CD4-positive, alpha-beta T cell treated with Interleukin-21 for 1 hour (primary cell): ENCODE results near the gene TMBIM1.

Experiments used
- DNase-seq: peaks from one replicate; pipeline ENCODE4 v3.0.0-alpha.2; 2020

Gene TMBIM1

GRCh38 chr2:218253232-218253625 is 39.1 kb downstream of the TMBIM1 start:
- no peak for DNase-seq

- DNase-seq = no peak
Measured at GRCh38 chr2:218252509-218253231, 39.6 kb downstream of the TMBIM1 start.

GRCh38 chr2:218249691-218250090 is 42.6 kb downstream of the TMBIM1 start:
- DNase-seq = no peak

- DNase-seq = no peak
Measured at GRCh38 chr2:218245214-218245613, 47.1 kb downstream of the TMBIM1 start.

DNA sequence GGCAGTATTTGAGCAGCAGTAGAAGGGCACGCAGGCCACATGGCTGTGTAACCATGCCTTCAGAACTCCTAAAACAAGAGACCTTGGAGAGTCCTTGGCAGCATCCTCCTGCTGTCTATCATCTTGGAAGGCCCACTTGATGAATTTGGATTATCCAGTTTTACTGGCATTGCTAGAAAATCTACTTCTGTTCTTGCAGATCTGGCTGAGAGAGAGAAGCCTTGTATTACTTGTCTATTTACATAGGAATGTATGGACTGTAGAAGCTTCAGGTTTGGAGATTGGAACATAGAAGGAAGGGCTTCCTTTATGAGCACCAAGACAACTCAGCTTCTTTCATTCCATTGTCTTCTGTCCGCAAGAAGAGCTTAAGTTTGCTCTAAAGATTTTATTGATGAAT is 47.6 kb downstream of the TMBIM1 start:
- no peak for DNase-seq

- DNase-seq = no peak
Measured at GRCh38 chr2:218244204-218244603, 48.1 kb downstream of the TMBIM1 start.

DNA sequence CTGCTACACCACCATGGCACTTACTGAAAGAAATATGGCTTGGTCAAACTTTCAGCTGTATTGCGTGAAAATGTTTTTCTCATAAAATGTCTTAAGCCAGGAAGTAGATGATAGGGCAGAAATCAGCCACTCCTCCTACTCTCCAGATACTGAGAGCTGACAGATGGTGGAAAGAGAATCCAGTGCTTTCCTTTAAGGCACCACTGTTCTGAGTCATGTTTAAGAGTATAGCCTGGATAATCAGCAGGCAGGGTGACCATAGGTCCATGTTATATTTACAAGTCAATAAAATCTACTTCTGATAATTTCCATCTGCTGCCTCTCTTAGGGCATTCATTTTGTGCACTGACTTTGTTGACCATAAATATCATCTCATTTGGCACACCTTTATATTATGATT is 53.4 kb downstream of the TMBIM1 start:
- no peak for DNase-seq

DNA sequence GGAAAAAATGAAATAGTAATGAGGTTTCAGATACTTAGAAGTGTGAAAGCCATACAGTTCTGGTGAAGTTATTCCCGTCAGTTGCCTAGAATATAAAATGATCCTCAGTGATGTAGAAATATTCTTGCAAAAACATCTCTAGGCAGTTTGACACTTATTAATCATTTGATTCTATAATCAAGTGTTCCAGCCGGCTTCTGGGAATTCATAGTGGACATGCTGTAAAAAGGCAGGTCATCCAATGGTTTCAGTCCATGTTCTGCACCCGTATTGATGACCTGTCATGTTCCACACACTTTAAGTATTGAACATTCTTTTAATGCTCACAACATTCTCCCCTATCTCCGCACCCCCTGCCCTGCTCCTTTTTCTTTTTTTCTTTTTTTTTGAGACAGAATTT is 55.5 kb downstream of the TMBIM1 start:
- DNase-seq = no peak

DNA sequence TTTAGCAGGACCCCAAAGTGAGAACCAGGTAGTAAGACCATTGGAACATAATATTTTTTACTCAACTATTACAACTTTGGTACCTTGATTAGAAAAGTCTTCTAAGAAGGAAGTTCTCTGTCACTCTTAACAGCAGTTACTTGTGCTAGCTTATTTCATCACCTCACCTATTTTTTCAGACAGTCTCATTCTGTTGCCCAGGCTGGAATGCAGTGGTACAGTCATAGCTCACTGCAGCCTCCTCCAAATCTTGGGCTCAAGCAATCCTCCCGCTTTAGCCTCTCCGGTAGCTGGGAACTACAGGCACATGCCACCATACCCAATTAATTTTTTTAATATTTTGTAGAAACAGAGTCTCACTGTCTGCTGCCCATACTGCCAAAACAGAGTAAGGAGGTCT is 57.3 kb downstream of the TMBIM1 start:
- DNase-seq = no peak

GRCh38 chr2:218234521-218234920 is 57.8 kb downstream of the TMBIM1 start:
- DNase-seq = no peak

DNA sequence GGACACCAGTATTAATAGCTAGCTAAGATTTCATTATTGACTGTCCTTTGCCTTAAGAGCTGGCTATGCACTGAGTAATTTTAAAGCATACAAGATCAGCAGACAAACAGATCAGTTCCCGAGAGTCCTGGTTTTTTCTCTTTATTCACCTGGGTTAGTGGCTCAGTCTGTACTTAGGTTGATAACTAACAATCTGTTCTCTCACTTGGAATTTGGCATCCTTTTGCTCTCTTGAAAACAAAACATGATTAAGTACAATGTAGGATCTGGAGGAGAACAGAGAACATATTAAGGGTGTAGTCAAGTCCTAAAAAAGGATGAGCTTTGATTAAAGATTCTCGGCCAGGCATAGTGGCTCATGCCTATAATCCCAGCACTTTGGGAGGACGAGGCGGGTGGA is 58.8 kb downstream of the TMBIM1 start:
- DNase-seq = no peak

- peak; percentile 54 for DNase-seq
Measured at GRCh38 chr2:218230882-218231281, 61.4 kb downstream of the TMBIM1 start.

- DNase-seq = no peak
Measured at GRCh38 chr2:218229851-218230250, 62.5 kb downstream of the TMBIM1 start.

DNA sequence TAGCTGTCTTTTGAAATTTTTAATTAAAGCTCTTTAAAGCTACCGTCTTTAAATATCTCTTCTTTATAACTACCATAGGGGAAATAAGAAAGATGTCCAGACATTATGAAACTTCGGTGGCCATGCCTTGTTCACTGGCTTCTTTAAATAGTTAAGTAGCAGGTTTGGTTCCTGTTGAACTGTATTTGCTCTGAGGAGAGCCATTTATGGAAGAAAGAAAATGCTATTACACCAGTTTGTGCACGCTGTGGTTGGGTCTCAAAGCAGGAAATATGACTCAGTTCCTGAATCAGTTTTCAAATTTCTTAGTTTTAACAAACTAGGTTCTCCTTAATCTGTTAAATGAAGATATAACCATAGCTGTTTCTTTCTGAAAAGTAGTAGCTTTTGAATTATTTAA is 63.1 kb downstream of the TMBIM1 start:
- peak; percentile 69 for DNase-seq

- DNase-seq = no peak
Measured at GRCh38 chr2:218228366-218229090, 63.8 kb downstream of the TMBIM1 start.

DNA sequence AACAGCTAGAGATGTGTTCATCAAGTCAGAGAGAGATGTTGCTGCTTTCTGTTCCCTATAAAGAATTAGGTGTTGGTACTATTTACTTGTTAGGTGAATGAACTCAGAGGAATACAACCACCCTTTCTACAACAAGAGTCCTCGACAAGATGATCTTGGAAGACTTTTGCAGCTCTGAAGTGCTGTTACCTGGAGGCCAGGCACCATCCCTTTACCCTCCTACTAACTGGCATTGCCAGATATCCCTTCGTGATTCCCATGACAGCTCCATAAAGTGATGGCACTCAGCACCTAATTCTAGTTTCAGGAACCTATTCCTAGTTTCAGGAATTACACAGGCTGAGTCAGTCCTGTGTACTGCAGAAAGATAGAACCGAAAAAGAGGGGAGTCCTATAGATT is 65.4 kb downstream of the TMBIM1 start:
- DNase-seq = no peak
